Measurements from ENCODE around the gene MAPK1.

Gene MAPK1

GRCh38 chr22:21709688-21710087 lies 157.8 kb downstream of the MAPK1 start:
- no peak for DNase-seq (ENCODE audit: low read depth)
- no peak overlapping the region for H3K4me3 ChIP-seq (ENCODE audit: low read depth, low read length)
- TF ChIP-seq CTCF (IDR thresholded peaks at IDR 0.05; ENCODE audit: low read depth, low read length, missing control alignments) = no peak

- no peak for TF ChIP-seq CTCF (IDR thresholded peaks at IDR 0.05; ENCODE audit: low read depth, low read length, missing control alignments)
- no peak for DNase-seq (ENCODE audit: low read depth)
- no peak overlapping the region for H3K4me3 ChIP-seq (ENCODE audit: low read depth, low read length)
Measured at GRCh38 chr22:21708960-21709359, 158.5 kb downstream of the MAPK1 start.

- no peak for TF ChIP-seq CTCF (IDR thresholded peaks at IDR 0.05; ENCODE audit: low read depth, low read length, missing control alignments)
- no peak for DNase-seq (ENCODE audit: low read depth)
Measured at GRCh38 chr22:21707677-21708076, 159.8 kb downstream of the MAPK1 start.

More at GRCh38 chr22:21707677-21708076, 159.8 kb downstream of the MAPK1 start:
- H3K4me3 ChIP-seq (ENCODE audit: low read depth, low read length) = no peak overlapping the region
